ENCODE results near the gene THY1.

DNA sequence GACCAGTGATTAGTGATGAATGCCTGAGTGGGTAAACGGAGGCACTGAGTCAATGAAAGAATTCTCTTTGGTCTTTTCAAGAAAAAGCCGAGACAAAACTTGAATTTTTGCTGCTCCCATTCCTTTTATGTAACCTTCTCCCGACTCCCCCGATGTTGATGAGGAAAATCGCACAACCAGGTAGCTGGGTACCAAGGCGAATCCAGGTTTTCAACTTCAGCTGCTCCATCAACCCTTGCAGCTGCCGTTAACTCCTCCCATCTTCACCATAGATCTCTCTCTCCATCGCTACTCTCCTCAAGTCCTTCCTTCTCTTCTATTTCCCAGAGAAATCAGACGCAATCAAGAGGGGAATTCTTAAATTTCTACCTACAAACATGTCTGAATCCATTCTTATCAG lies 40.9 kb downstream of the THY1 start:
- TF ChIP-seq, protein P1, sequence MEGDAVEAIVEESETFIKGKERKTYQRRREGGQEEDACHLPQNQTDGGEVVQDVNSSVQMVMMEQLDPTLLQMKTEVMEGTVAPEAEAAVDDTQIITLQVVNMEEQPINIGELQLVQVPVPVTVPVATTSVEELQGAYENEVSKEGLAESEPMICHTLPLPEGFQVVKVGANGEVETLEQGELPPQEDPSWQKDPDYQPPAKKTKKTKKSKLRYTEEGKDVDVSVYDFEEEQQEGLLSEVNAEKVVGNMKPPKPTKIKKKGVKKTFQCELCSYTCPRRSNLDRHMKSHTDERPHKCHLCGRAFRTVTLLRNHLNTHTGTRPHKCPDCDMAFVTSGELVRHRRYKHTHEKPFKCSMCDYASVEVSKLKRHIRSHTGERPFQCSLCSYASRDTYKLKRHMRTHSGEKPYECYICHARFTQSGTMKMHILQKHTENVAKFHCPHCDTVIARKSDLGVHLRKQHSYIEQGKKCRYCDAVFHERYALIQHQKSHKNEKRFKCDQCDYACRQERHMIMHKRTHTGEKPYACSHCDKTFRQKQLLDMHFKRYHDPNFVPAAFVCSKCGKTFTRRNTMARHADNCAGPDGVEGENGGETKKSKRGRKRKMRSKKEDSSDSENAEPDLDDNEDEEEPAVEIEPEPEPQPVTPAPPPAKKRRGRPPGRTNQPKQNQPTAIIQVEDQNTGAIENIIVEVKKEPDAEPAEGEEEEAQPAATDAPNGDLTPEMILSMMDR (IDR thresholded peaks at IDR 0.05; ENCODE audit: low read length) = no peak
- TF ChIP-seq EZH2 (optimal IDR thresholded peaks at IDR 0.05; ENCODE audit: low read depth, low read length) = no peak
- TF ChIP-seq EZH2phosphoT487 (IDR thresholded peaks at IDR 0.05; ENCODE audit: low read length) = no peak

Data from MM.1S (cell line).